Natural killer cell (primary cell): Measurements from ENCODE around the gene SMG6. TPM values are rescaled to one million over a fixed set of nuclear protein-coding genes. Genes with fewer than 3 reads are reported as not detected.

ENCODE experiments used
- ATAC-seq, 3 donors: fragments of 150-1000 bp in 2 of 3; fragments of 200-7000 bp in 1 of 3; cut with Tn5 transposase; 1 replicate in 1 of 3; 2 replicates in 2 of 3; pipeline ENCODE4 v1.10.0; 2021; ENCODE audit warnings: mild to moderate bottlenecking in 2 of 3, moderate library complexity in 2 of 3
- DNase-seq, 2 donors: peaks; one replicate each; pipeline versions ENCODE4 v3.0.0 to v3.0.0-alpha.2; 2013 to 2021; ENCODE audit warnings: mixed read lengths in 1 of 2
- H3K27ac ChIP-seq: one replicate; pipeline ENCODE4 v1.5.1; 2013; ENCODE audit warnings: mild to moderate bottlenecking, low read length
- H3K27me3 ChIP-seq: one replicate; pipeline ENCODE4 v1.6.1; 2013; ENCODE audit warnings: low read length; ENCODE audit not compliant: control insufficient read depth, insufficient read depth
- H3K36me3 ChIP-seq: one replicate; pipeline ENCODE4 v1.6.1; 2013; ENCODE audit warnings: low read length; ENCODE audit not compliant: control insufficient read depth, insufficient read depth
- H3K4me1 ChIP-seq: one replicate; pipeline ENCODE4 v1.6.1; 2013; ENCODE audit warnings: low read length; ENCODE audit not compliant: control insufficient read depth, insufficient read depth
- H3K4me3 ChIP-seq: one replicate; pipeline ENCODE4 v1.5.1; 2013; ENCODE audit warnings: low read length
- H3K9me3 ChIP-seq: one replicate; pipeline ENCODE4 v1.6.1; 2013; ENCODE audit warnings: low read length; ENCODE audit not compliant: control insufficient read depth, insufficient read depth
- H3K27ac Mint-ChIP-seq, 2 donors: one replicate each; pipeline ENCODE4 v1.8.0; 2022; ENCODE audit warnings: mild to moderate bottlenecking in 2 of 2, mixed read lengths in 2 of 2, moderate library complexity in 1 of 2
- H3K27me3 Mint-ChIP-seq, 2 donors: one replicate each; pipeline ENCODE4 v1.8.0; 2022; ENCODE audit warnings: low read depth in 2 of 2, mixed read lengths in 2 of 2
- H3K36me3 Mint-ChIP-seq: one replicate; pipeline ENCODE4 v1.8.0; 2022; ENCODE audit warnings: mixed read lengths
- H3K4me1 Mint-ChIP-seq, 2 donors: one replicate each; pipeline ENCODE4 v1.8.0; 2022; ENCODE audit warnings: mixed read lengths in 2 of 2
- H3K4me3 Mint-ChIP-seq: one replicate; pipeline ENCODE4 v1.8.0; 2022; ENCODE audit warnings: mild to moderate bottlenecking, moderate library complexity, mixed read lengths
- H3K9me3 Mint-ChIP-seq, 2 donors: one replicate each; pipeline ENCODE4 v1.8.0; 2022; ENCODE audit warnings: mixed read lengths in 2 of 2
- CTCF ChIP-seq: fragments of 200-600 bp; IDR thresholded peaks from one replicate; pipeline ENCODE4 v1.8.0; 2022; ENCODE audit warnings: antibody characterized with exemption
- WGBS: methylation state at CpG from one replicate; pipeline ENCODE4 v1.1.7; 2013; ENCODE audit warnings: missing lambda C conversion rate; ENCODE audit not compliant: insufficient coverage; 5-methylcytosine and 5-hydroxymethylcytosine counted together
- intact Hi-C: fragments of 100-400 bp; cut with micrococcal nuclease; formaldehyde crosslinking; loops from one replicate; pipeline ENCODE4 v1.14.2; 2022
- total RNA-seq, 4 donors: library from RNA; stranded (reverse); fragments of 120-200 nt in 1 of 4; gene quantifications; one replicate each; pipeline versions ENCODE4 v1.2.3 to v1.2.4, GENCODE V29; 2013 to 2022

Gene SMG6
- total RNA-seq, 3 donors from 2014 or later (not counting 1 experiment from before 2014, with no cell fraction given), result 41.6 to 49.4 (median 48.2) TPM

- Histone ChIP-seq H3K9me3 (no peaks in the 10 kb centered on the region), H3K36me3 (no peaks in the 10 kb centered on the region), H3K4me1 (peaks cover 22% of the 10 kb centered on the region), H3K4me3 (no peak overlapping the region), H3K27ac (no peak overlapping the region), H3K27me3 (no peaks in the 10 kb centered on the region)
- Mint-ChIP-seq H3K27me3 (no peaks in the 10 kb centered on the region), H3K9me3 (no peaks in the 10 kb centered on the region), H3K4me1 (peaks cover 27 to 32% of the 10 kb centered on the region in 2 donors), H3K36me3 (no peaks in the 10 kb centered on the region), H3K27ac (peak overlapping the region; percentile 49 to 85), H3K4me3 (peak overlapping the region; percentile 81)
- peak; percentile 15 to 49 for DNase-seq
- no peak for TF ChIP-seq CTCF
- intact Hi-C loops, result loop anchor here (1.0 to 5.0 kb wide), 2 partner anchors 35 to 122 kb away; no protein-coding TSS in a partner anchor
- peak; percentile 67 to 88 (median 72) for ATAC-seq
- 42% methylated on average over 16 of the region's 16 CpGs for WGBS
Observed at GRCh38 chr17:2122641-2123302, 180.8 kb downstream of the SMG6 start.

- Mint-ChIP-seq H3K9me3 (no peaks in the 10 kb centered on the region), H3K27me3 (no peaks in the 10 kb centered on the region), H3K4me1 (peaks cover 27 to 32% of the 10 kb centered on the region in 2 donors), H3K36me3 (no peaks in the 10 kb centered on the region), H3K4me3 (no peak overlapping the region), H3K27ac (no peak overlapping the region)
- no peak for ATAC-seq
- 97% methylated on average over 8 of the region's 8 CpGs for WGBS
- H3K4me1 ChIP-seq, result peaks cover 22% of the 10 kb centered on the region
- no peak for TF ChIP-seq CTCF
- no peaks in the 10 kb centered on the region for H3K27me3 ChIP-seq
- H3K36me3 ChIP-seq, result no peaks in the 10 kb centered on the region
- intact Hi-C loops, result loop anchor here (5.0 kb wide), 1 partner anchor 37 kb away; no protein-coding TSS in a partner anchor
- DNase-seq, result no peak
- no peaks in the 10 kb centered on the region for H3K9me3 ChIP-seq
- no peak overlapping the region for H3K4me3 ChIP-seq
- no peak overlapping the region for H3K27ac ChIP-seq
Observed at GRCh38 chr17:2120586-2121335, 182.8 kb downstream of the SMG6 start.

- no peaks in the 10 kb centered on the region for H3K36me3 Mint-ChIP-seq
- H3K4me3 ChIP-seq, result no peak overlapping the region
- H3K4me1 Mint-ChIP-seq, result peaks cover 0 to 5% of the 10 kb centered on the region in 2 donors
- 100% methylated on average over 6 of the region's 6 CpGs for WGBS
- H3K27ac Mint-ChIP-seq, result no peak overlapping the region
- peaks cover 2% of the 10 kb centered on the region for H3K36me3 ChIP-seq
- H3K4me1 ChIP-seq, result no peaks in the 10 kb centered on the region
- intact Hi-C loops, result no loop called here
- no peaks in the 10 kb centered on the region for H3K27me3 Mint-ChIP-seq
- no peak for TF ChIP-seq CTCF
- no peaks in the 10 kb centered on the region for H3K27me3 ChIP-seq
- H3K4me3 Mint-ChIP-seq, result no peak overlapping the region
- no peaks in the 10 kb centered on the region for H3K9me3 Mint-ChIP-seq
- H3K27ac ChIP-seq, result no peak overlapping the region
- DNase-seq (no peak), ATAC-seq (no peak)
- H3K9me3 ChIP-seq, result no peaks in the 10 kb centered on the region
Observed at GRCh38 chr17:2113279-2113622, 190.3 kb downstream of the SMG6 start.
